ENCODE measurements around the gene PITPNC1.

GRCh38 chr17:67526700-67527099 lies 149.6 kb downstream of the PITPNC1 start:
- TF ChIP-seq CTCF (IDR thresholded peaks at IDR 0.05) (no peak), POLR2A (IDR thresholded peaks at IDR 0.05) (no peak)

Measured in uterus (tissue), 2 donors.